OCI-LY1 (cell line): ENCODE measurements around the gene PRKG2.

ENCODE experiments used
- EZH2 ChIP-seq: fragments of 200-600 bp; sonication (generic), shearing (Covaris generic); IDR thresholded peaks from 2 replicates; pipeline ENCODE4 v1.8.0; 2017; ENCODE audit warnings: borderline replicate concordance, mixed run types, mild to moderate bottlenecking, antibody characterized with exemption, low read length, moderate library complexity, mixed read lengths
- TF ChIP-seq, protein P1 (sequence below): fragments of 200-600 bp; sonication (generic), shearing (Covaris generic); IDR thresholded peaks from 2 replicates; pipeline ENCODE4 v1.5.1; 2017; ENCODE audit warnings: mild to moderate bottlenecking, antibody characterized with exemption, low read length, moderate library complexity, mixed read lengths

GRCh38 chr4:81061344-81061730, 153.7 kb downstream of the PRKG2 start:
- no peak for TF ChIP-seq EZH2
- TF ChIP-seq, protein P1, sequence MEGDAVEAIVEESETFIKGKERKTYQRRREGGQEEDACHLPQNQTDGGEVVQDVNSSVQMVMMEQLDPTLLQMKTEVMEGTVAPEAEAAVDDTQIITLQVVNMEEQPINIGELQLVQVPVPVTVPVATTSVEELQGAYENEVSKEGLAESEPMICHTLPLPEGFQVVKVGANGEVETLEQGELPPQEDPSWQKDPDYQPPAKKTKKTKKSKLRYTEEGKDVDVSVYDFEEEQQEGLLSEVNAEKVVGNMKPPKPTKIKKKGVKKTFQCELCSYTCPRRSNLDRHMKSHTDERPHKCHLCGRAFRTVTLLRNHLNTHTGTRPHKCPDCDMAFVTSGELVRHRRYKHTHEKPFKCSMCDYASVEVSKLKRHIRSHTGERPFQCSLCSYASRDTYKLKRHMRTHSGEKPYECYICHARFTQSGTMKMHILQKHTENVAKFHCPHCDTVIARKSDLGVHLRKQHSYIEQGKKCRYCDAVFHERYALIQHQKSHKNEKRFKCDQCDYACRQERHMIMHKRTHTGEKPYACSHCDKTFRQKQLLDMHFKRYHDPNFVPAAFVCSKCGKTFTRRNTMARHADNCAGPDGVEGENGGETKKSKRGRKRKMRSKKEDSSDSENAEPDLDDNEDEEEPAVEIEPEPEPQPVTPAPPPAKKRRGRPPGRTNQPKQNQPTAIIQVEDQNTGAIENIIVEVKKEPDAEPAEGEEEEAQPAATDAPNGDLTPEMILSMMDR = no peak
